ENCODE results near the gene CPAMD8. TPM values are rescaled to one million over a fixed set of nuclear protein-coding genes. Genes with fewer than 3 reads are reported as not detected.

CPAMD8 gene
- total RNA-seq (2014; rRNA removed) (2.3 and 3.9 TPM in 2 replicates), Bru-seq, nascent RNA (percentile 22 among the genes with signal in this experiment), BruChase-seq, experiment 1, labeled RNA remaining after a 6-hour chase (percentile 12 among the genes with signal in this experiment), BruChase-seq, experiment 2, labeled RNA remaining after a 2-hour chase (percentile 17 among the genes with signal in this experiment)
- long read RNA-seq, partial matches to known transcripts = 2 of 13 reads
- long read RNA-seq, other reads (novel, unspliced or antisense) = 6 of 13 reads

- Histone ChIP-seq H3K36me3 (ENCODE audit: low read depth, low read length) (no peaks in the 10 kb centered on the region), H3K4me3 (ENCODE audit: low read length) (peak within 1 kb of the TSS; percentile 59), H3K27me3 (ENCODE audit: low read length) (peaks cover 10% of the 10 kb centered on the region), H3K4me1 (ENCODE audit: insufficient read depth, low read length) (peaks cover 15% of the 10 kb centered on the region), H3K9me3 (ENCODE audit: low read length) (no peaks in the 10 kb centered on the region), H3K4me2 (ENCODE audit: low read length) (peak within 1 kb of the TSS; percentile 80), H3K9me2 (replicated peaks; ENCODE audit: low read length) (no peaks in the 10 kb centered on the region), H3F3A (ENCODE audit: low read length, unreplicated experiment) (no peaks in the 10 kb centered on the region), H4K20me1 (ENCODE audit: low read length) (no peaks in the 10 kb centered on the region), H3K9ac (ENCODE audit: low read length) (no peak within 1 kb of the TSS), H2AFZ (ENCODE audit: low read length) (peak within 1 kb of the TSS; percentile 59; the same call in 1 of the 2 replicates), H3K27ac (ENCODE audit: low read length) (no peak within 1 kb of the TSS), H3K79me2 (ENCODE audit: low read length) (no peaks in the 10 kb centered on the region)
- TF ChIP-seq EZH2 (IDR thresholded peaks at IDR 0.05; ENCODE audit: low read length, unreplicated experiment) (no peak), EZH2phosphoT487 (IDR thresholded peaks at IDR 0.05; ENCODE audit: borderline replicate concordance, low read length) (no peak), CTCF (conservative IDR thresholded peaks at IDR 0.05; ENCODE audit: low read depth, low read length) (no peak)
- DNase-seq (no peak), ATAC-seq (no peak; the same call in 1 of the 2 replicates)
- POLR2A ChIA-PET (ENCODE audit: unreplicated experiment) = no interaction called here
- no TSS peak for BruUV-seq (replicated peaks)
- CTCF ChIA-PET = no interaction called here
- intact Hi-C loops (cut with micrococcal nuclease) = no loop called here
Measured at GRCh38 chr19:17026706-17027534, at the start of gene CPAMD8. CPAMD8 (minus strand) TSS chr19:17026810; CDS start chr19:17026642, 168 bp downstream.

- H3K9ac ChIP-seq (ENCODE audit: low read length) = peak overlapping the region; percentile 88
- H3K4me1 ChIP-seq (ENCODE audit: insufficient read depth, low read length) = peaks cover 32% of the 10 kb centered on the region
- H3K79me2 ChIP-seq (ENCODE audit: low read length) = peaks cover 84% of the 10 kb centered on the region
- H3K4me3 ChIP-seq (ENCODE audit: low read length) = peak overlapping the region; percentile 91
- TF ChIP-seq CTCF (conservative IDR thresholded peaks at IDR 0.05; ENCODE audit: low read depth, low read length) (no peak), EZH2 (IDR thresholded peaks at IDR 0.05; ENCODE audit: low read length, unreplicated experiment) (no peak), EZH2phosphoT487 (IDR thresholded peaks at IDR 0.05; ENCODE audit: borderline replicate concordance, low read length) (no peak)
- H3K9me2 ChIP-seq (replicated peaks; ENCODE audit: low read length) = no peaks in the 10 kb centered on the region
- ChIA-PET CTCF (no interaction called here), POLR2A (ENCODE audit: unreplicated experiment) (no interaction called here)
- peaks cover 15% of the 10 kb centered on the region; the same call in 1 of the 2 replicates for H3K36me3 ChIP-seq (ENCODE audit: low read depth, low read length)
- peaks cover 10% of the 10 kb centered on the region; the same call in 1 of the 2 replicates for H4K20me1 ChIP-seq (ENCODE audit: low read length)
- intact Hi-C loops (cut with micrococcal nuclease) = no loop called here
- peak overlapping the region; percentile 14; the same call in 1 of the 2 replicates for H3K27ac ChIP-seq (ENCODE audit: low read length)
- H3K27me3 ChIP-seq (ENCODE audit: low read length) = no peaks in the 10 kb centered on the region
- peak; percentile 18 for DNase-seq
- H3K4me2 ChIP-seq (ENCODE audit: low read length) = peak overlapping the region; percentile 90
- 0 out of 2 replicates have a peak, but pooled peaks have one; percentile 1 for ATAC-seq
- peak overlapping the region; percentile 65 for H2AFZ ChIP-seq (ENCODE audit: low read length)
- H3F3A ChIP-seq (ENCODE audit: low read length, unreplicated experiment) = no peaks in the 10 kb centered on the region
- H3K9me3 ChIP-seq (ENCODE audit: low read length) = no peaks in the 10 kb centered on the region
- BruUV-seq (replicated peaks) = no TSS peak
Measured at GRCh38 chr19:17075864-17076542, 49.4 kb upstream of the CPAMD8 start.

All from PC-3 (cell line).